Stimulated activated naive CD8-positive, alpha-beta T cell treated with anti-CD3 and anti-CD28 coated beads, Interleukin-15, Interleukin-2, amounts not matched to agents 100 U/mL and 50 U/mL, for 24 hours (primary cell): Measurements from ENCODE around the gene CYP2A7.
"Not testable (repeated sequence)": the region's sequence is repeated elsewhere in the genome, so short reads cannot be mapped to it uniquely, and the experiment has no call there.

Experiments used
- ATAC-seq: fragments of 150-1000 bp; cut with Tn5 transposase; one replicate; pipeline ENCODE4 v1.10.0; 2021
- DNase-seq: peaks from one replicate; pipeline ENCODE4 v3.0.0; 2021

Gene CYP2A7

GRCh38 chr19:40899964-40900363 lies 17.9 kb upstream of the CYP2A7 start:
- DNase-seq, result peak; percentile 9
- ATAC-seq, result not testable (repeated sequence)

GRCh38 chr19:40896843-40897789 lies 15.1 kb upstream of the CYP2A7 start:
- not testable (repeated sequence) for DNase-seq
- peak; percentile 52 for ATAC-seq

- ATAC-seq (no peak), DNase-seq (no peak)
Measured at GRCh38 chr19:40896418-40896796, 14.4 kb upstream of the CYP2A7 start.

- ATAC-seq, result no peak
- no peak for DNase-seq
Measured at GRCh38 chr19:40893112-40893511, 11.1 kb upstream of the CYP2A7 start.

GRCh38 chr19:40889366-40889765 lies 7.3 kb upstream of the CYP2A7 start:
- ATAC-seq (no peak), DNase-seq (no peak)

- no peak for ATAC-seq
Measured at GRCh38 chr19:40888191-40888590, 6.2 kb upstream of the CYP2A7 start.

GRCh38 chr19:40884187-40884931 lies 2.3 kb upstream of the CYP2A7 start:
- DNase-seq, ATAC-seq: not testable (repeated sequence)

More at GRCh38 chr19:40888191-40888590, 6.2 kb upstream of the CYP2A7 start:
- DNase-seq, result no peak

GRCh38 chr19:40879349-40879748 lies 2.7 kb downstream of the CYP2A7 start:
- DNase-seq, ATAC-seq: not testable (repeated sequence)

GRCh38 chr19:40875526-40875951 lies 6.5 kb downstream of the CYP2A7 start:
- ATAC-seq, result peak; percentile 97
- DNase-seq, result peak; percentile 97

- DNase-seq, ATAC-seq: not testable (repeated sequence)
Measured at GRCh38 chr19:40874874-40875273, 7.2 kb downstream of the CYP2A7 start.

GRCh38 chr19:40873873-40874272 lies 8.2 kb downstream of the CYP2A7 start:
- not testable (repeated sequence) for DNase-seq, ATAC-seq

GRCh38 chr19:40872209-40872608 lies 9.8 kb downstream of the CYP2A7 start:
- DNase-seq, result no peak
- ATAC-seq, result no peak

- no peak for DNase-seq
Measured at GRCh38 chr19:40867701-40868100, 14.3 kb downstream of the CYP2A7 start.

GRCh38 chr19:40864739-40865496 lies 17.1 kb downstream of the CYP2A7 start:
- not testable (repeated sequence) for ATAC-seq, DNase-seq

More at GRCh38 chr19:40867701-40868100, 14.3 kb downstream of the CYP2A7 start:
- no peak for ATAC-seq

GRCh38 chr19:40862785-40863184 lies 19.2 kb downstream of the CYP2A7 start:
- ATAC-seq (no peak), DNase-seq (no peak)

GRCh38 chr19:40862333-40862732 lies 19.7 kb downstream of the CYP2A7 start:
- DNase-seq, result no peak
- ATAC-seq, result no peak

- DNase-seq (no peak), ATAC-seq (no peak)
Measured at GRCh38 chr19:40858109-40858508, 23.9 kb downstream of the CYP2A7 start.

- not testable (repeated sequence) for DNase-seq, ATAC-seq
Measured at GRCh38 chr19:40852467-40853152, 29.4 kb downstream of the CYP2A7 start.

GRCh38 chr19:40850277-40850676 lies 31.8 kb downstream of the CYP2A7 start, which contains the start of gene CYP2A6:
CYP2A6 (minus strand) TSS chr19:40850447; CDS start chr19:40850426, 21 bp downstream.
- ATAC-seq, DNase-seq: not testable (repeated sequence)

GRCh38 chr19:40846722-40847121 lies 35.3 kb downstream of the CYP2A7 start:
- DNase-seq, ATAC-seq: not testable (repeated sequence)

GRCh38 chr19:40843653-40844052 lies 38.4 kb downstream of the CYP2A7 start:
- ATAC-seq, result peak; percentile 97
- DNase-seq, result peak; percentile 67
